H9 (cell line): Measurements from ENCODE around the gene LRP5. TPM values are rescaled to one million over a fixed set of nuclear protein-coding genes. Genes with fewer than 3 reads are reported as not detected.
A peak's percentile ranks its signal among the peaks of the same experiment; 100 is the strongest.

Experiments used
- DNase-seq: peaks from one replicate; pipeline ENCODE4 v3.0.0-alpha.2; 2017
- H2AFZ ChIP-seq: one replicate; pipeline ENCODE4 v1.6.1; 2013; ENCODE audit warnings: mild to moderate bottlenecking, low read length, control low read depth, moderate library complexity
- H2AK5ac ChIP-seq: 2 replicates; pipeline ENCODE4 v1.6.1; 2013; ENCODE audit warnings: low read length, control low read depth, mixed read lengths; ENCODE audit not compliant: insufficient read length
- H2BK120ac ChIP-seq: one replicate; pipeline ENCODE4 v1.6.1; 2013; ENCODE audit warnings: low read depth, mild to moderate bottlenecking, low read length, control low read depth, inconsistent platforms; ENCODE audit not compliant: poor library complexity, severe bottlenecking
- H2BK12ac ChIP-seq: 2 replicates; pipeline ENCODE4 v1.6.1; 2013; ENCODE audit warnings: low read length, control low read depth, mixed read lengths, low read depth; ENCODE audit not compliant: insufficient read length
- H2BK15ac ChIP-seq: 2 replicates; pipeline ENCODE4 v1.6.1; 2013; ENCODE audit warnings: low read depth, low read length, control low read depth
- H2BK20ac ChIP-seq: one replicate; pipeline ENCODE4 v1.6.1; 2013; ENCODE audit warnings: low read depth, mild to moderate bottlenecking, low read length, control low read depth, inconsistent platforms; ENCODE audit not compliant: poor library complexity, severe bottlenecking
- H2BK5ac ChIP-seq: 2 replicates; pipeline ENCODE4 v1.6.1; 2013; ENCODE audit warnings: low read length, control low read depth, mixed read lengths; ENCODE audit not compliant: insufficient read length
- H3K14ac ChIP-seq: 2 replicates; pipeline ENCODE4 v1.6.1; 2013; ENCODE audit warnings: low read length, control low read depth; ENCODE audit not compliant: insufficient read depth
- H3K18ac ChIP-seq: 2 replicates; pipeline ENCODE4 v1.6.1; 2013; ENCODE audit warnings: low read depth, mild to moderate bottlenecking, mixed read lengths, low read length, control low read depth; ENCODE audit not compliant: insufficient read length
- H3K23ac ChIP-seq: 2 replicates; pipeline ENCODE4 v1.6.1; 2013; ENCODE audit warnings: low read length, control low read depth, mixed read lengths, low read depth; ENCODE audit not compliant: insufficient read length
- H3K23me2 ChIP-seq: 2 replicates; pipeline ENCODE4 v1.6.1; 2013; ENCODE audit warnings: low read depth, mild to moderate bottlenecking, mixed read lengths, low read length, control low read depth; ENCODE audit not compliant: insufficient read length, poor library complexity, severe bottlenecking
- H3K27ac ChIP-seq: 2 replicates; pipeline ENCODE4 v1.5.1; 2013; ENCODE audit warnings: low read length, control low read depth, mixed read lengths, low read depth; ENCODE audit not compliant: insufficient read length
- H3K27me3 ChIP-seq: 2 replicates; pipeline ENCODE4 v1.6.1; 2013; ENCODE audit warnings: low read length, control low read depth, inconsistent platforms; ENCODE audit not compliant: insufficient read depth
- H3K4ac ChIP-seq: 2 replicates; pipeline ENCODE4 v1.6.1; 2013; ENCODE audit warnings: low read depth, mild to moderate bottlenecking, control low read depth, inconsistent platforms, low read length, moderate library complexity
- H3K4me1 ChIP-seq: 2 replicates; pipeline ENCODE4 v1.6.1; 2013; ENCODE audit warnings: low read length, control low read depth, inconsistent platforms; ENCODE audit not compliant: insufficient read depth
- H3K4me2 ChIP-seq: 2 replicates; pipeline ENCODE4 v1.6.1; 2013; ENCODE audit warnings: low read length, control low read depth, mixed read lengths; ENCODE audit not compliant: insufficient read length, insufficient read depth
- H3K56ac ChIP-seq: 2 replicates; pipeline ENCODE4 v1.6.1; 2013; ENCODE audit warnings: low read depth, mild to moderate bottlenecking, mixed read lengths, low read length, control low read depth; ENCODE audit not compliant: insufficient read length
- H3K79me1 ChIP-seq: 2 replicates; pipeline ENCODE4 v1.6.1; 2013; ENCODE audit warnings: low read depth, mild to moderate bottlenecking, moderate library complexity, low read length, control low read depth, inconsistent platforms; ENCODE audit not compliant: insufficient read depth, poor library complexity, severe bottlenecking
- H3K79me2 ChIP-seq: 2 replicates; pipeline ENCODE4 v1.6.1; 2013; ENCODE audit warnings: low read length, control low read depth, inconsistent platforms; ENCODE audit not compliant: insufficient read depth
- H3K9ac ChIP-seq: 2 replicates; pipeline ENCODE4 v1.6.1; 2013; ENCODE audit warnings: low read length, control low read depth, mixed read lengths; ENCODE audit not compliant: insufficient read length; ENCODE audit errors: extremely low read depth
- H3K9me3 ChIP-seq: one replicate; pipeline ENCODE4 v1.6.1; 2013; ENCODE audit warnings: low read depth, low read length, inconsistent platforms; ENCODE audit not compliant: control insufficient read depth
- H3T11ph ChIP-seq: one replicate; pipeline ENCODE4 v1.6.1; 2013; ENCODE audit warnings: mild to moderate bottlenecking, low read length, control low read depth, inconsistent platforms
- H4K20me1 ChIP-seq: one replicate; pipeline ENCODE4 v1.6.1; 2013; ENCODE audit not compliant: control insufficient read depth, insufficient read length, insufficient read depth
- H4K5ac ChIP-seq: 2 replicates; pipeline ENCODE4 v1.6.1; 2013; ENCODE audit warnings: low read depth, mild to moderate bottlenecking, mixed read lengths, low read length, control low read depth; ENCODE audit not compliant: insufficient read length
- H4K8ac ChIP-seq: replicated peaks from 2 replicates; pipeline ENCODE4 v1.6.1; 2013; ENCODE audit warnings: low read length, control low read depth, mixed read lengths, low read depth; ENCODE audit not compliant: insufficient read length
- H4K91ac ChIP-seq: 2 replicates; pipeline ENCODE4 v1.6.1; 2013; ENCODE audit warnings: low read depth, mild to moderate bottlenecking, moderate library complexity, mixed read lengths, low read length, control low read depth; ENCODE audit not compliant: insufficient read length
- H3K27ac Mint-ChIP-seq, 3 experiments: 2 replicates in 2 of 3; 3 replicates in 1 of 3; pipeline ENCODE4 v1.8.0; 2020 to 2021; ENCODE audit warnings: mixed read lengths in 3 of 3, mild to moderate bottlenecking in 1 of 3, moderate library complexity in 1 of 3
- H3K27me3 Mint-ChIP-seq: 2 replicates; pipeline ENCODE4 v1.8.0; 2021; ENCODE audit warnings: low read depth, mild to moderate bottlenecking, moderate library complexity, mixed read lengths
- H3K36me3 Mint-ChIP-seq, 3 experiments: 2 replicates in 2 of 3; 3 replicates in 1 of 3; pipeline ENCODE4 v1.8.0; 2020 to 2021; ENCODE audit warnings: low read depth in 3 of 3, mixed read lengths in 3 of 3; ENCODE audit not compliant: insufficient read depth in 1 of 3
- H3K4me1 Mint-ChIP-seq, 2 experiments: 2 replicates each; pipeline ENCODE4 v1.8.0; 2020; ENCODE audit warnings: mixed read lengths in 2 of 2
- H3K4me3 Mint-ChIP-seq, 2 experiments: 2 replicates in 1 of 2; 3 replicates in 1 of 2; pipeline ENCODE4 v1.8.0; 2020 to 2021; ENCODE audit warnings: mild to moderate bottlenecking in 2 of 2, mixed read lengths in 2 of 2, moderate library complexity in 1 of 2
- H3K9me3 Mint-ChIP-seq, 2 experiments: 2 replicates in 1 of 2; 3 replicates in 1 of 2; pipeline ENCODE4 v1.8.0; 2020; ENCODE audit warnings: mild to moderate bottlenecking in 2 of 2, mixed read lengths in 2 of 2, moderate library complexity in 1 of 2
- WGBS: extraction: QIAGEN DNeasy Blood & Tissue Kit; methylation state at CpG from one replicate; pipeline ENCODE4 v1.1.7; 2013; ENCODE audit warnings: missing lambda C conversion rate, low lambda C conversion rate, mixed read lengths; ENCODE audit not compliant: insufficient read length; ENCODE audit errors: extremely low coverage; 5-methylcytosine and 5-hydroxymethylcytosine counted together
- total RNA-seq: library from RNA; stranded (reverse); gene quantifications from 2 replicates; pipeline ENCODE4 v1.2.1, GENCODE V29; 2021
- TF ChIP-seq, protein P1 (sequence below): fragments of 200-600 bp; sonication (generic); conservative IDR thresholded peaks from 3 replicates; pipeline ENCODE4 v1.8.0; 2021; ENCODE audit warnings: antibody characterized with exemption, mild to moderate bottlenecking

The LRP5 gene
- total RNA-seq, 1 experiment from 2014 or later: 38.4 TPM

DNA sequence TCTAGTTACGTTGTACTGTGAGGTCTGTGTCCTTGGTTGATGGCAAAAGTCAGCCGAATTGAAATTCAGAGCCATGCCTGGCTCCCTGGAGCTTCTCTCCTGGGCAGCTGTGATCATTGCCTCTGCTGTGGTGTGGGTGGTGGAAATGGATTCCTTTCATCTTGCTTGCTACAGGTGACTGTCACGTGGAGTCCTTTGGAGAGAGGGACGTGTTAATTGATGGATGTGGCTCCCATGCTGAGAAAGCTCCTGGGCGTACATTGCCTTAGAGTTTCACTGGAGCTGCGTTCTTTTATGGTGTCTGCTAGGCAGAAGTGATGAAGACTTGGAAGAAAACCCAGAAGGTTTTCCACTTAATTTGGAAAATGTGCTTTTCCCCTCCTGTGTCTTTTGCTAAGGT, 106.3 kb downstream of the LRP5 start:
- WGBS: no CpG with 5 or more reads among the region's 6 CpGs
- H3T11ph ChIP-seq: no peak overlapping the region
- no peaks in the 10 kb centered on the region for H3K4me1 ChIP-seq
- H2BK20ac ChIP-seq: no peak overlapping the region
- no peak overlapping the region for H3K56ac ChIP-seq
- no peaks in the 10 kb centered on the region for H3K9me3 ChIP-seq
- no peaks in the 10 kb centered on the region for H4K20me1 ChIP-seq
- no peak overlapping the region for H3K27ac ChIP-seq
- no peak overlapping the region for H3K18ac ChIP-seq
- Mint-ChIP-seq H3K9me3 (no peaks in the 10 kb centered on the region), H3K4me3 (no peak overlapping the region), H3K27me3 (no peaks in the 10 kb centered on the region), H3K4me1 (no peaks in the 10 kb centered on the region), H3K27ac (peak overlapping the region in 2 of 3 experiments; percentile 0 to 85; a peak in 2 of 7 replicates), H3K36me3 (peaks cover 20 to 52% (median 45%) of the 10 kb centered on the region in 3 experiments; a peak in 6 of 7 replicates)
- no peak for DNase-seq
- H3K27me3 ChIP-seq: no peaks in the 10 kb centered on the region
- TF ChIP-seq, protein P1, sequence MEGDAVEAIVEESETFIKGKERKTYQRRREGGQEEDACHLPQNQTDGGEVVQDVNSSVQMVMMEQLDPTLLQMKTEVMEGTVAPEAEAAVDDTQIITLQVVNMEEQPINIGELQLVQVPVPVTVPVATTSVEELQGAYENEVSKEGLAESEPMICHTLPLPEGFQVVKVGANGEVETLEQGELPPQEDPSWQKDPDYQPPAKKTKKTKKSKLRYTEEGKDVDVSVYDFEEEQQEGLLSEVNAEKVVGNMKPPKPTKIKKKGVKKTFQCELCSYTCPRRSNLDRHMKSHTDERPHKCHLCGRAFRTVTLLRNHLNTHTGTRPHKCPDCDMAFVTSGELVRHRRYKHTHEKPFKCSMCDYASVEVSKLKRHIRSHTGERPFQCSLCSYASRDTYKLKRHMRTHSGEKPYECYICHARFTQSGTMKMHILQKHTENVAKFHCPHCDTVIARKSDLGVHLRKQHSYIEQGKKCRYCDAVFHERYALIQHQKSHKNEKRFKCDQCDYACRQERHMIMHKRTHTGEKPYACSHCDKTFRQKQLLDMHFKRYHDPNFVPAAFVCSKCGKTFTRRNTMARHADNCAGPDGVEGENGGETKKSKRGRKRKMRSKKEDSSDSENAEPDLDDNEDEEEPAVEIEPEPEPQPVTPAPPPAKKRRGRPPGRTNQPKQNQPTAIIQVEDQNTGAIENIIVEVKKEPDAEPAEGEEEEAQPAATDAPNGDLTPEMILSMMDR: no peak
- H4K5ac ChIP-seq: no peak overlapping the region
- no peak overlapping the region for H2BK5ac ChIP-seq
- H2AK5ac ChIP-seq: no peak overlapping the region
- no peak overlapping the region for H4K8ac ChIP-seq
- no peaks in the 10 kb centered on the region for H3K79me2 ChIP-seq
- no peak overlapping the region for H3K9ac ChIP-seq
- H2BK12ac ChIP-seq: no peak overlapping the region
- no peak overlapping the region for H2BK120ac ChIP-seq
- H3K4ac ChIP-seq: no peak overlapping the region
- H3K14ac ChIP-seq: no peak overlapping the region
- H2BK15ac ChIP-seq: no peak overlapping the region
- H3K4me2 ChIP-seq: no peak overlapping the region
- H3K79me1 ChIP-seq: no peaks in the 10 kb centered on the region
- H2AFZ ChIP-seq: no peak overlapping the region
- no peaks in the 10 kb centered on the region for H3K23me2 ChIP-seq
- no peak overlapping the region for H4K91ac ChIP-seq
- no peak overlapping the region for H3K23ac ChIP-seq
